ENCODE results near the gene PDCD11. TPM values are rescaled to one million over a fixed set of nuclear protein-coding genes. Genes with fewer than 3 reads are reported as not detected.

PDCD11 gene
- total RNA-seq, 1 donor from 2014 or later: 72.8 TPM

DNA sequence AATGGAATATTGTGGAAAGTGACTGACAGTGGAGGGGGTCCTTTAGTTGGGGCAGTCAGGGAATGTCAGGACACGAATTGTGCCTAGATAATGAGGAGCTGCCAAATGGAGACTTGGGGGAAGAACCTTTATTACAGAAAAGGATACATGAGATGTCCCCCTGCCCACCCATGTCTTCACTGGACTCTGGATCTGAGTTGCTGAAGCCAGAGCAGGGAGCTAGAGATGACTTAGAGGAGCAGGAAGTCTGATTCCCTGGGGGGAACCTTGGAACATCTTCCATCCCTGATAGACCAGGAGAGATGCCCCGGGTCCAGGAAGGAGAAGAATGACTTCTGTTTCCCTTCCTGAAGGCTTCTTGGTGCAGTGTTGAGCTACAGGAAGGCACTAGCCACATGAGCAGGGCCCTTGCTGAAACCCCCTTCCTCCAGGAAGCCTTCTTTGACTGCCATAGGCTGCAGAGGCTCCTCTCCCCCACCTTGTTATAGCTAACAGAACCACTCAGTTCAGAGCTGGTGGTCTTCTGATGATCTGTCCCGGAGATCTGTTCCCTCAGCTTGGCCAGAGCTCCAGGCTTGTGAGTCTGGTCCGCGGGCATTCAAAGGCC is 96.3 kb downstream of the PDCD11 start:
- peaks cover 30% of the 10 kb centered on the region for H4K20me1 ChIP-seq (ENCODE audit: insufficient read depth, low read length)
- no peak overlapping the region for H3K9ac ChIP-seq (ENCODE audit: low read length)
- H3K9me3 Mint-ChIP-seq (ENCODE audit: unreplicated experiment): peaks cover 8% of the 10 kb centered on the region
- H3K4me1 Mint-ChIP-seq (ENCODE audit: low read depth, unreplicated experiment): peaks cover 24% of the 10 kb centered on the region
- peaks cover 67% of the 10 kb centered on the region for H3K27me3 ChIP-seq (ENCODE audit: insufficient read depth, low read length)
- H3K27ac ChIP-seq (ENCODE audit: low read depth, low read length): no peak overlapping the region
- no peak overlapping the region for H3K4me3 ChIP-seq (ENCODE audit: insufficient read depth, low read depth, low read length)
- peaks cover 46% of the 10 kb centered on the region for H3K27me3 Mint-ChIP-seq (ENCODE audit: low read depth, unreplicated experiment)
- no peak for TF ChIP-seq EZH2 (IDR thresholded peaks at IDR 0.05; ENCODE audit: insufficient read depth, low read length)
- TF ChIP-seq, protein P1, sequence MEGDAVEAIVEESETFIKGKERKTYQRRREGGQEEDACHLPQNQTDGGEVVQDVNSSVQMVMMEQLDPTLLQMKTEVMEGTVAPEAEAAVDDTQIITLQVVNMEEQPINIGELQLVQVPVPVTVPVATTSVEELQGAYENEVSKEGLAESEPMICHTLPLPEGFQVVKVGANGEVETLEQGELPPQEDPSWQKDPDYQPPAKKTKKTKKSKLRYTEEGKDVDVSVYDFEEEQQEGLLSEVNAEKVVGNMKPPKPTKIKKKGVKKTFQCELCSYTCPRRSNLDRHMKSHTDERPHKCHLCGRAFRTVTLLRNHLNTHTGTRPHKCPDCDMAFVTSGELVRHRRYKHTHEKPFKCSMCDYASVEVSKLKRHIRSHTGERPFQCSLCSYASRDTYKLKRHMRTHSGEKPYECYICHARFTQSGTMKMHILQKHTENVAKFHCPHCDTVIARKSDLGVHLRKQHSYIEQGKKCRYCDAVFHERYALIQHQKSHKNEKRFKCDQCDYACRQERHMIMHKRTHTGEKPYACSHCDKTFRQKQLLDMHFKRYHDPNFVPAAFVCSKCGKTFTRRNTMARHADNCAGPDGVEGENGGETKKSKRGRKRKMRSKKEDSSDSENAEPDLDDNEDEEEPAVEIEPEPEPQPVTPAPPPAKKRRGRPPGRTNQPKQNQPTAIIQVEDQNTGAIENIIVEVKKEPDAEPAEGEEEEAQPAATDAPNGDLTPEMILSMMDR (IDR thresholded peaks at IDR 0.05; ENCODE audit: insufficient read depth, low read depth, low read length): no peak
- no peaks in the 10 kb centered on the region for H3K9me3 ChIP-seq (ENCODE audit: insufficient read depth, low read depth, low read length)
- peak overlapping the region; percentile 82 for H3K4me3 Mint-ChIP-seq (ENCODE audit: unreplicated experiment)
- peak overlapping the region; percentile 68 for H3K27ac Mint-ChIP-seq (ENCODE audit: unreplicated experiment)
- FAIRE-seq (no peak), DNase-seq (ENCODE audit: low read depth) (no peak)
- no peaks in the 10 kb centered on the region for H3K79me2 ChIP-seq (ENCODE audit: insufficient read depth, low read length)
- no peaks in the 10 kb centered on the region for H3K36me3 ChIP-seq (ENCODE audit: insufficient read depth, low read length)
- peaks cover 2% of the 10 kb centered on the region for H3K36me3 Mint-ChIP-seq (ENCODE audit: low read depth, unreplicated experiment)
- H3K4me1 ChIP-seq (ENCODE audit: insufficient read depth, low read length): peaks cover 19% of the 10 kb centered on the region
- peak overlapping the region; percentile 75 for H3K4me2 ChIP-seq (ENCODE audit: low read length)
- H2AFZ ChIP-seq (ENCODE audit: low read depth, low read length): no peak overlapping the region

DNA sequence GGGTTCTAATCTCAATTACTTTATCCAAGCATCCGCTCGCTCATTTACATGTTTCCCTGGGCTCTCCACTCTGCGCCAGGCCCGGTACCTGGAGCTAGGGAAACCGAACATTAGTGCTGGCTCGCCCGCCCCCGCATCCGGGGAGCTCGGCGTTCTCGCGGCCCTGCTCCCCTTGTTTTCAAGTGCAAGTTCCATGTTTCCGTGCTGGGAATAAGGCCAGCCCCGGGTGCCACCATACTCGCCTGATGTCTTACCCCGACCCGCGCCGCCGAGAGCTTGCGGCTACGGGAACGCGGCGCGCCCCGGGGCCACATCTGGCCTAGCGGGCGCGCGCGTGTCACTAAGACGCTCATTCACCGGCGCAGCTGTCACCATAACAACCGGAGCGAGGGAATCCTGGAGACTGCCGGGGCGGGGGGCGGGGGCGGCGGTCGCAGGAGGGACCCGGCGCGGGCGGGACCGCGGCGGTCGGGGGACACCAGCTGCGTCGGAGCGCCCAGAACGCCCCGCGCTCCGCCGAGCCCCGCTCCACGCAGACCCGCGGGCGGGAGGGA is 97.0 kb downstream of the PDCD11 start, which contains the start of gene NEURL1:
Gene NEURL1, plus strand, starts transcription at position 344 of the 554 bp plus-strand sequence. CDS start 683 bp downstream, outside the sequence.
- peaks cover 8% of the 10 kb centered on the region for H3K9me3 Mint-ChIP-seq (ENCODE audit: unreplicated experiment)
- TF ChIP-seq, protein P1 (IDR thresholded peaks at IDR 0.05; ENCODE audit: insufficient read depth, low read depth, low read length): no peak
- peak; percentile 35 for TF ChIP-seq EZH2 (IDR thresholded peaks at IDR 0.05; ENCODE audit: insufficient read depth, low read length)
- H3K4me1 Mint-ChIP-seq (ENCODE audit: low read depth, unreplicated experiment): peaks cover 24% of the 10 kb centered on the region
- Histone ChIP-seq H3K4me3 (ENCODE audit: insufficient read depth, low read depth, low read length) (peak within 1 kb of the TSS; percentile 38), H3K36me3 (ENCODE audit: insufficient read depth, low read length) (no peaks in the 10 kb centered on the region), H3K79me2 (ENCODE audit: insufficient read depth, low read length) (no peaks in the 10 kb centered on the region), H3K9me3 (ENCODE audit: insufficient read depth, low read depth, low read length) (no peaks in the 10 kb centered on the region), H3K27me3 (ENCODE audit: insufficient read depth, low read length) (peaks cover 65% of the 10 kb centered on the region), H2AFZ (ENCODE audit: low read depth, low read length) (no peak within 1 kb of the TSS), H3K9ac (ENCODE audit: low read length) (no peak within 1 kb of the TSS), H4K20me1 (ENCODE audit: insufficient read depth, low read length) (peaks cover 30% of the 10 kb centered on the region), H3K4me2 (ENCODE audit: low read length) (peak within 1 kb of the TSS; percentile 75), H3K4me1 (ENCODE audit: insufficient read depth, low read length) (peaks cover 19% of the 10 kb centered on the region), H3K27ac (ENCODE audit: low read depth, low read length) (no peak within 1 kb of the TSS)
- no peak for FAIRE-seq
- peaks cover 2% of the 10 kb centered on the region for H3K36me3 Mint-ChIP-seq (ENCODE audit: low read depth, unreplicated experiment)
- H3K27me3 Mint-ChIP-seq (ENCODE audit: low read depth, unreplicated experiment): peaks cover 41% of the 10 kb centered on the region
- DNase-seq (ENCODE audit: low read depth): no peak
- H3K27ac Mint-ChIP-seq (ENCODE audit: unreplicated experiment): peak within 1 kb of the TSS; percentile 68
- peak within 1 kb of the TSS; percentile 84 for H3K4me3 Mint-ChIP-seq (ENCODE audit: unreplicated experiment)

Data from astrocyte (in vitro differentiated cells and primary cell).